H9 (cell line): ENCODE measurements around the gene DPYD. TPM values are rescaled to one million over a fixed set of nuclear protein-coding genes. Genes with fewer than 3 reads are reported as not detected.

Experiments used
- DNase-seq: peaks from one replicate; pipeline ENCODE4 v3.0.0-alpha.2; 2017
- H2AFZ ChIP-seq: one replicate; pipeline ENCODE4 v1.6.1; 2013; ENCODE audit warnings: mild to moderate bottlenecking, low read length, control low read depth, moderate library complexity
- H2AK5ac ChIP-seq: 2 replicates; pipeline ENCODE4 v1.6.1; 2013; ENCODE audit warnings: low read length, control low read depth, mixed read lengths; ENCODE audit not compliant: insufficient read length
- H2BK120ac ChIP-seq: one replicate; pipeline ENCODE4 v1.6.1; 2013; ENCODE audit warnings: low read depth, mild to moderate bottlenecking, low read length, control low read depth, inconsistent platforms; ENCODE audit not compliant: poor library complexity, severe bottlenecking
- H2BK12ac ChIP-seq: 2 replicates; pipeline ENCODE4 v1.6.1; 2013; ENCODE audit warnings: low read length, control low read depth, mixed read lengths, low read depth; ENCODE audit not compliant: insufficient read length
- H2BK15ac ChIP-seq: 2 replicates; pipeline ENCODE4 v1.6.1; 2013; ENCODE audit warnings: low read depth, low read length, control low read depth
- H2BK20ac ChIP-seq: one replicate; pipeline ENCODE4 v1.6.1; 2013; ENCODE audit warnings: low read depth, mild to moderate bottlenecking, low read length, control low read depth, inconsistent platforms; ENCODE audit not compliant: poor library complexity, severe bottlenecking
- H2BK5ac ChIP-seq: 2 replicates; pipeline ENCODE4 v1.6.1; 2013; ENCODE audit warnings: low read length, control low read depth, mixed read lengths; ENCODE audit not compliant: insufficient read length
- H3K14ac ChIP-seq: 2 replicates; pipeline ENCODE4 v1.6.1; 2013; ENCODE audit warnings: low read length, control low read depth; ENCODE audit not compliant: insufficient read depth
- H3K18ac ChIP-seq: 2 replicates; pipeline ENCODE4 v1.6.1; 2013; ENCODE audit warnings: low read depth, mild to moderate bottlenecking, mixed read lengths, low read length, control low read depth; ENCODE audit not compliant: insufficient read length
- H3K23ac ChIP-seq: 2 replicates; pipeline ENCODE4 v1.6.1; 2013; ENCODE audit warnings: low read length, control low read depth, mixed read lengths, low read depth; ENCODE audit not compliant: insufficient read length
- H3K23me2 ChIP-seq: 2 replicates; pipeline ENCODE4 v1.6.1; 2013; ENCODE audit warnings: low read depth, mild to moderate bottlenecking, mixed read lengths, low read length, control low read depth; ENCODE audit not compliant: insufficient read length, poor library complexity, severe bottlenecking
- H3K27ac ChIP-seq: 2 replicates; pipeline ENCODE4 v1.5.1; 2013; ENCODE audit warnings: low read length, control low read depth, mixed read lengths, low read depth; ENCODE audit not compliant: insufficient read length
- H3K27me3 ChIP-seq: 2 replicates; pipeline ENCODE4 v1.6.1; 2013; ENCODE audit warnings: low read length, control low read depth, inconsistent platforms; ENCODE audit not compliant: insufficient read depth
- H3K4ac ChIP-seq: 2 replicates; pipeline ENCODE4 v1.6.1; 2013; ENCODE audit warnings: low read depth, mild to moderate bottlenecking, control low read depth, inconsistent platforms, low read length, moderate library complexity
- H3K4me1 ChIP-seq: 2 replicates; pipeline ENCODE4 v1.6.1; 2013; ENCODE audit warnings: low read length, control low read depth, inconsistent platforms; ENCODE audit not compliant: insufficient read depth
- H3K4me2 ChIP-seq: 2 replicates; pipeline ENCODE4 v1.6.1; 2013; ENCODE audit warnings: low read length, control low read depth, mixed read lengths; ENCODE audit not compliant: insufficient read length, insufficient read depth
- H3K56ac ChIP-seq: 2 replicates; pipeline ENCODE4 v1.6.1; 2013; ENCODE audit warnings: low read depth, mild to moderate bottlenecking, mixed read lengths, low read length, control low read depth; ENCODE audit not compliant: insufficient read length
- H3K79me1 ChIP-seq: 2 replicates; pipeline ENCODE4 v1.6.1; 2013; ENCODE audit warnings: low read depth, mild to moderate bottlenecking, moderate library complexity, low read length, control low read depth, inconsistent platforms; ENCODE audit not compliant: insufficient read depth, poor library complexity, severe bottlenecking
- H3K79me2 ChIP-seq: 2 replicates; pipeline ENCODE4 v1.6.1; 2013; ENCODE audit warnings: low read length, control low read depth, inconsistent platforms; ENCODE audit not compliant: insufficient read depth
- H3K9ac ChIP-seq: 2 replicates; pipeline ENCODE4 v1.6.1; 2013; ENCODE audit warnings: low read length, control low read depth, mixed read lengths; ENCODE audit not compliant: insufficient read length; ENCODE audit errors: extremely low read depth
- H3K9me3 ChIP-seq: one replicate; pipeline ENCODE4 v1.6.1; 2013; ENCODE audit warnings: low read depth, low read length, inconsistent platforms; ENCODE audit not compliant: control insufficient read depth
- H3T11ph ChIP-seq: one replicate; pipeline ENCODE4 v1.6.1; 2013; ENCODE audit warnings: mild to moderate bottlenecking, low read length, control low read depth, inconsistent platforms
- H4K20me1 ChIP-seq: one replicate; pipeline ENCODE4 v1.6.1; 2013; ENCODE audit not compliant: control insufficient read depth, insufficient read length, insufficient read depth
- H4K5ac ChIP-seq: 2 replicates; pipeline ENCODE4 v1.6.1; 2013; ENCODE audit warnings: low read depth, mild to moderate bottlenecking, mixed read lengths, low read length, control low read depth; ENCODE audit not compliant: insufficient read length
- H4K8ac ChIP-seq: replicated peaks from 2 replicates; pipeline ENCODE4 v1.6.1; 2013; ENCODE audit warnings: low read length, control low read depth, mixed read lengths, low read depth; ENCODE audit not compliant: insufficient read length
- H4K91ac ChIP-seq: 2 replicates; pipeline ENCODE4 v1.6.1; 2013; ENCODE audit warnings: low read depth, mild to moderate bottlenecking, moderate library complexity, mixed read lengths, low read length, control low read depth; ENCODE audit not compliant: insufficient read length
- H3K27ac Mint-ChIP-seq, 3 experiments: 2 replicates in 2 of 3; 3 replicates in 1 of 3; pipeline ENCODE4 v1.8.0; 2020 to 2021; ENCODE audit warnings: mixed read lengths in 3 of 3, mild to moderate bottlenecking in 1 of 3, moderate library complexity in 1 of 3
- H3K27me3 Mint-ChIP-seq: 2 replicates; pipeline ENCODE4 v1.8.0; 2021; ENCODE audit warnings: low read depth, mild to moderate bottlenecking, moderate library complexity, mixed read lengths
- H3K36me3 Mint-ChIP-seq, 3 experiments: 2 replicates in 2 of 3; 3 replicates in 1 of 3; pipeline ENCODE4 v1.8.0; 2020 to 2021; ENCODE audit warnings: low read depth in 3 of 3, mixed read lengths in 3 of 3; ENCODE audit not compliant: insufficient read depth in 1 of 3
- H3K4me1 Mint-ChIP-seq, 2 experiments: 2 replicates each; pipeline ENCODE4 v1.8.0; 2020; ENCODE audit warnings: mixed read lengths in 2 of 2
- H3K4me3 Mint-ChIP-seq, 2 experiments: 2 replicates in 1 of 2; 3 replicates in 1 of 2; pipeline ENCODE4 v1.8.0; 2020 to 2021; ENCODE audit warnings: mild to moderate bottlenecking in 2 of 2, mixed read lengths in 2 of 2, moderate library complexity in 1 of 2
- H3K9me3 Mint-ChIP-seq, 2 experiments: 2 replicates in 1 of 2; 3 replicates in 1 of 2; pipeline ENCODE4 v1.8.0; 2020; ENCODE audit warnings: mild to moderate bottlenecking in 2 of 2, mixed read lengths in 2 of 2, moderate library complexity in 1 of 2
- WGBS: extraction: QIAGEN DNeasy Blood & Tissue Kit; methylation state at CpG from one replicate; pipeline ENCODE4 v1.1.7; 2013; ENCODE audit warnings: missing lambda C conversion rate, low lambda C conversion rate, mixed read lengths; ENCODE audit not compliant: insufficient read length; ENCODE audit errors: extremely low coverage; 5-methylcytosine and 5-hydroxymethylcytosine counted together
- total RNA-seq: library from RNA; stranded (reverse); gene quantifications from 2 replicates; pipeline ENCODE4 v1.2.1, GENCODE V29; 2021
- TF ChIP-seq, protein P1 (sequence below): fragments of 200-600 bp; sonication (generic); conservative IDR thresholded peaks from 3 replicates; pipeline ENCODE4 v1.8.0; 2021; ENCODE audit warnings: antibody characterized with exemption, mild to moderate bottlenecking

The DPYD gene
- total RNA-seq, 1 experiment from 2014 or later, result 0.37 TPM

DNA sequence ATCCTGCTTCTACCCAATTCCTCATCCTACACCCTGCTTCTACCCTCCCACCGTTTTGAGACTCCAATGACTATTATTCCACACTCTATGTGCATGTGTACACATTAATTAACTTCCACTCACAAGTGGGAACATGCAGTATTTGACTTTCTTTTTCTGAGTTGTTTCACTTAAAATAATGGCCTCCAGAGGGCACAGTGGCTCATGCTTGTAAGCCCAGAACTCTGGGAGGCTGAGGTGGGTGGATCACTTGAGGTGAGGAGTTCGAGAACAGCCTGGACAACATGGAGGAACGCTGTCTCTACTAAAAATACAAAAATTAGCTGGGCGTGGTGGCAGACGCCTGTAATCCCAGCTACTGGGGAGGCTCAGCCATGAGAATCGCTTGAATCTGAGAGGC, 734.5 kb downstream of the DPYD start:
- H3K9me3 ChIP-seq, result no peaks in the 10 kb centered on the region
- H3K36me3 Mint-ChIP-seq, result no peaks in the 10 kb centered on the region
- H3K27ac Mint-ChIP-seq, result no peak overlapping the region
- no peaks in the 10 kb centered on the region for H3K27me3 Mint-ChIP-seq
- no peaks in the 10 kb centered on the region for H3K79me2 ChIP-seq
- H2BK20ac ChIP-seq, result no peak overlapping the region
- peaks cover 0 to 3% of the 10 kb centered on the region in 2 experiments; a peak in 1 of 4 replicates for H3K4me1 Mint-ChIP-seq
- H3K23me2 ChIP-seq, result no peaks in the 10 kb centered on the region
- H3T11ph ChIP-seq, result no peak overlapping the region
- no peak overlapping the region for H4K91ac ChIP-seq
- DNase-seq, result peak; percentile 40
- no peak overlapping the region for H3K56ac ChIP-seq
- no peak overlapping the region for H3K14ac ChIP-seq
- H3K27ac ChIP-seq, result no peak overlapping the region
- H3K27me3 ChIP-seq, result no peaks in the 10 kb centered on the region
- WGBS, result no CpG with 5 or more reads among the region's 6 CpGs
- H4K5ac ChIP-seq, result no peak overlapping the region
- H3K4me2 ChIP-seq, result no peak overlapping the region
- no peak overlapping the region for H3K18ac ChIP-seq
- H3K4me1 ChIP-seq, result no peaks in the 10 kb centered on the region
- H2BK15ac ChIP-seq, result no peak overlapping the region
- no peak overlapping the region for H2BK5ac ChIP-seq
- no peak overlapping the region for H2BK120ac ChIP-seq
- no peak overlapping the region for H3K4me3 Mint-ChIP-seq
- H3K4ac ChIP-seq, result no peak overlapping the region
- H3K9me3 Mint-ChIP-seq, result no peaks in the 10 kb centered on the region
- no peaks in the 10 kb centered on the region for H4K20me1 ChIP-seq
- H2AFZ ChIP-seq, result no peak overlapping the region
- no peak overlapping the region for H2AK5ac ChIP-seq
- no peak overlapping the region for H4K8ac ChIP-seq
- no peak overlapping the region for H2BK12ac ChIP-seq
- no peak overlapping the region for H3K23ac ChIP-seq
- no peak overlapping the region for H3K9ac ChIP-seq
- TF ChIP-seq, protein P1, sequence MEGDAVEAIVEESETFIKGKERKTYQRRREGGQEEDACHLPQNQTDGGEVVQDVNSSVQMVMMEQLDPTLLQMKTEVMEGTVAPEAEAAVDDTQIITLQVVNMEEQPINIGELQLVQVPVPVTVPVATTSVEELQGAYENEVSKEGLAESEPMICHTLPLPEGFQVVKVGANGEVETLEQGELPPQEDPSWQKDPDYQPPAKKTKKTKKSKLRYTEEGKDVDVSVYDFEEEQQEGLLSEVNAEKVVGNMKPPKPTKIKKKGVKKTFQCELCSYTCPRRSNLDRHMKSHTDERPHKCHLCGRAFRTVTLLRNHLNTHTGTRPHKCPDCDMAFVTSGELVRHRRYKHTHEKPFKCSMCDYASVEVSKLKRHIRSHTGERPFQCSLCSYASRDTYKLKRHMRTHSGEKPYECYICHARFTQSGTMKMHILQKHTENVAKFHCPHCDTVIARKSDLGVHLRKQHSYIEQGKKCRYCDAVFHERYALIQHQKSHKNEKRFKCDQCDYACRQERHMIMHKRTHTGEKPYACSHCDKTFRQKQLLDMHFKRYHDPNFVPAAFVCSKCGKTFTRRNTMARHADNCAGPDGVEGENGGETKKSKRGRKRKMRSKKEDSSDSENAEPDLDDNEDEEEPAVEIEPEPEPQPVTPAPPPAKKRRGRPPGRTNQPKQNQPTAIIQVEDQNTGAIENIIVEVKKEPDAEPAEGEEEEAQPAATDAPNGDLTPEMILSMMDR, result peak; percentile 57; the same call in 2 of the 3 replicates
- H3K79me1 ChIP-seq, result no peaks in the 10 kb centered on the region
